SJSA1 (cell line): ENCODE measurements around the gene PURB. TPM values are rescaled to one million over a fixed set of nuclear protein-coding genes. Genes with fewer than 3 reads are reported as not detected.

Experiments used
- DNase-seq, 2 experiments: peaks; one replicate each; pipeline ENCODE4 v3.0.0-alpha.2; 2015 to 2020; ENCODE audit warnings: low spot score in 2 of 2, low read depth in 1 of 2
- H3K27ac ChIP-seq: fragments of 250-450 bp; sonication (Bioruptor Pico); 2 replicates; pipeline ENCODE4 v1.5.1; 2020; ENCODE audit warnings: mild to moderate bottlenecking, moderate library complexity
- H3K27me3 ChIP-seq: fragments of 250-450 bp; sonication (Bioruptor Pico); replicated peaks from 2 replicates; pipeline ENCODE4 v1.5.1; 2020; ENCODE audit warnings: mild to moderate bottlenecking, moderate library complexity
- H3K36me3 ChIP-seq: fragments of 250-450 bp; sonication (Bioruptor Pico); 2 replicates; pipeline ENCODE4 v1.5.1; 2020; ENCODE audit warnings: mild to moderate bottlenecking
- H3K4me1 ChIP-seq: fragments of 250-450 bp; sonication (Bioruptor Pico); replicated peaks from 2 replicates; pipeline ENCODE4 v1.6.1; 2021; ENCODE audit warnings: mild to moderate bottlenecking
- H3K4me3 ChIP-seq: fragments of 250-450 bp; sonication (Bioruptor Pico); 2 replicates; pipeline ENCODE4 v1.5.1; 2020; ENCODE audit warnings: mild to moderate bottlenecking
- H3K9me3 ChIP-seq: fragments of 250-450 bp; sonication (Bioruptor Pico); replicated peaks from 2 replicates; pipeline ENCODE4 v1.5.1; 2020; ENCODE audit warnings: mild to moderate bottlenecking
- total RNA-seq: library from RNA; depleted of rRNA; stranded (reverse); fragments of >200 nt; shearing (Covaris generic); gene quantifications from 2 replicates; pipeline ENCODE4 v1.2.3, GENCODE V29; 2014; rRNA removed

The PURB gene
- total RNA-seq, 1 experiment from 2014 or later: 23.0 TPM

DNA sequence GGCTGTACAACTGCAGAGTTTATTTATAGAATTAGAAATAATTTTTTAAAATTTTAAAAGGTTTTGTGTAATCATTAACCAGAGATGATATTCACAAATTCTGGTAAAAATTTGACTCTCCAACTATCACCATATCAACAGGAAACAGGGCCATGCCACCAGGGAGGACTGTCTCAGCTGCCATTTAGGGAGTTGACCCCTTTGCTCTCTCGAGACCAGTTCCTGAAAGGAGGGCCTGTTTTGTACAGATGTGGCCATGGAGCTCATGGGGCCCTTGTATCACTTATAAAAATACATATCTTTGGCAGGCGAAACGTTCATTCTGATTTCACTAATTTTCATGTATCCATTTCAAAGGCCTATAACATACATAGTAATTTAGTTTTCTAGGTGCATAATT, 57.8 kb downstream of the PURB start:
- DNase-seq: no peak
- H3K27me3 ChIP-seq: no peaks in the 10 kb centered on the region

More for the DNA sequence above, 57.8 kb downstream of the PURB start:
- Histone ChIP-seq H3K4me1 (peaks cover 3% of the 10 kb centered on the region; the same call in 1 of the 2 replicates), H3K27ac (no peak overlapping the region), H3K36me3 (peaks cover 86% of the 10 kb centered on the region), H3K4me3 (no peak overlapping the region), H3K9me3 (no peaks in the 10 kb centered on the region)

Other genes with a start within 250 kb of the PURB start
- gene ZMIZ2, start 136.7 kb downstream of the PURB start, total RNA-seq: 6.7 and 6.8 TPM in 2 replicates
- gene PPIA, start 88.8 kb downstream of the PURB start, total RNA-seq: 5,630 and 5,683 TPM in 2 replicates
- gene H2AZ2, start 37.4 kb downstream of the PURB start, total RNA-seq: 436 and 536 TPM in 2 replicates
- 0.11 TPM in 1 of 2 replicates, not detected in the other for gene MYO1G, start 93.5 kb upstream of the PURB start, total RNA-seq
- 35.5 and 64.8 TPM in 2 replicates for gene CCM2, start 114.7 kb upstream of the PURB start, total RNA-seq
- gene NACAD, start 203.4 kb upstream of the PURB start, total RNA-seq: 0.81 and 1.5 TPM in 2 replicates
- 54.9 and 67.4 TPM in 2 replicates for gene TBRG4, start 226.2 kb upstream of the PURB start, total RNA-seq